ENCODE results near the gene MITF.

The MITF gene

GRCh38 chr3:69739204-69740102, at the start of gene MITF:
MITF (plus strand) TSS chr3:69739464; CDS start chr3:69739598, 134 bp downstream.
- DNase-seq (ENCODE audit: low read depth in 2 of 2) = no peak

GRCh38 chr3:69691860-69692259, 47.4 kb upstream of the MITF start:
- no peak for DNase-seq (ENCODE audit: low read depth in 2 of 2)

GRCh38 chr3:69692761-69693160, 46.5 kb upstream of the MITF start:
- no peak for DNase-seq (ENCODE audit: low read depth in 2 of 2)

- no peak for DNase-seq (ENCODE audit: low read depth in 2 of 2)
These were observed 43.8 kb upstream of the MITF start for GRCh38 chr3:69695443-69695842.

- no peak for DNase-seq (ENCODE audit: low read depth in 2 of 2)
These were observed 43.3 kb upstream of the MITF start for GRCh38 chr3:69695933-69696332.

- no peak for DNase-seq (ENCODE audit: low read depth in 2 of 2)
These were observed 42.9 kb upstream of the MITF start for GRCh38 chr3:69696367-69696766.

- DNase-seq (ENCODE audit: low read depth in 2 of 2) = no peak
These were observed 41.9 kb upstream of the MITF start for GRCh38 chr3:69697381-69697780.

- DNase-seq (ENCODE audit: low read depth in 2 of 2) = no peak
These were observed 40.5 kb upstream of the MITF start for GRCh38 chr3:69698728-69699127.

- no peak for DNase-seq (ENCODE audit: low read depth in 2 of 2)
These were observed 40.1 kb upstream of the MITF start for GRCh38 chr3:69699183-69699582.

GRCh38 chr3:69700949-69701348, 38.3 kb upstream of the MITF start:
- DNase-seq (ENCODE audit: low read depth in 2 of 2) = no peak

- no peak for DNase-seq (ENCODE audit: low read depth in 2 of 2)
These were observed 28.9 kb upstream of the MITF start for GRCh38 chr3:69710153-69710977.

- DNase-seq (ENCODE audit: low read depth in 2 of 2) = no peak
These were observed 27.0 kb upstream of the MITF start for GRCh38 chr3:69712269-69712668.

GRCh38 chr3:69712933-69713332, 26.3 kb upstream of the MITF start:
- no peak for DNase-seq (ENCODE audit: low read depth in 2 of 2)

GRCh38 chr3:69715204-69715603, 24.1 kb upstream of the MITF start:
- DNase-seq (ENCODE audit: low read depth in 2 of 2) = no peak

- no peak for DNase-seq (ENCODE audit: low read depth in 2 of 2)
These were observed 23.1 kb upstream of the MITF start for GRCh38 chr3:69716119-69716518.

GRCh38 chr3:69718866-69719586, 20.2 kb upstream of the MITF start:
- no peak for DNase-seq (ENCODE audit: low read depth in 2 of 2)

GRCh38 chr3:69719587-69720122, 19.6 kb upstream of the MITF start:
- DNase-seq (ENCODE audit: low read depth in 2 of 2) = no peak

- DNase-seq (ENCODE audit: low read depth in 2 of 2) = no peak
These were observed 18.4 kb upstream of the MITF start for GRCh38 chr3:69720824-69721223.

GRCh38 chr3:69723389-69723788, 15.9 kb upstream of the MITF start:
- no peak for DNase-seq (ENCODE audit: low read depth in 2 of 2)

- DNase-seq (ENCODE audit: low read depth in 2 of 2) = no peak
These were observed 14.4 kb upstream of the MITF start for GRCh38 chr3:69724722-69725435.

GRCh38 chr3:69725994-69726571, 13.2 kb upstream of the MITF start:
- DNase-seq (ENCODE audit: low read depth in 2 of 2) = no peak
